ENCODE results near the gene PLK2.

- no peak for TF ChIP-seq ZNF146 (tag by site-specific recombination; IDR thresholded peaks at IDR 0.05)
- no peak for TF ChIP-seq ZNF660 (tag by site-specific recombination; IDR thresholded peaks at IDR 0.05)
- TF ChIP-seq, protein P1, sequence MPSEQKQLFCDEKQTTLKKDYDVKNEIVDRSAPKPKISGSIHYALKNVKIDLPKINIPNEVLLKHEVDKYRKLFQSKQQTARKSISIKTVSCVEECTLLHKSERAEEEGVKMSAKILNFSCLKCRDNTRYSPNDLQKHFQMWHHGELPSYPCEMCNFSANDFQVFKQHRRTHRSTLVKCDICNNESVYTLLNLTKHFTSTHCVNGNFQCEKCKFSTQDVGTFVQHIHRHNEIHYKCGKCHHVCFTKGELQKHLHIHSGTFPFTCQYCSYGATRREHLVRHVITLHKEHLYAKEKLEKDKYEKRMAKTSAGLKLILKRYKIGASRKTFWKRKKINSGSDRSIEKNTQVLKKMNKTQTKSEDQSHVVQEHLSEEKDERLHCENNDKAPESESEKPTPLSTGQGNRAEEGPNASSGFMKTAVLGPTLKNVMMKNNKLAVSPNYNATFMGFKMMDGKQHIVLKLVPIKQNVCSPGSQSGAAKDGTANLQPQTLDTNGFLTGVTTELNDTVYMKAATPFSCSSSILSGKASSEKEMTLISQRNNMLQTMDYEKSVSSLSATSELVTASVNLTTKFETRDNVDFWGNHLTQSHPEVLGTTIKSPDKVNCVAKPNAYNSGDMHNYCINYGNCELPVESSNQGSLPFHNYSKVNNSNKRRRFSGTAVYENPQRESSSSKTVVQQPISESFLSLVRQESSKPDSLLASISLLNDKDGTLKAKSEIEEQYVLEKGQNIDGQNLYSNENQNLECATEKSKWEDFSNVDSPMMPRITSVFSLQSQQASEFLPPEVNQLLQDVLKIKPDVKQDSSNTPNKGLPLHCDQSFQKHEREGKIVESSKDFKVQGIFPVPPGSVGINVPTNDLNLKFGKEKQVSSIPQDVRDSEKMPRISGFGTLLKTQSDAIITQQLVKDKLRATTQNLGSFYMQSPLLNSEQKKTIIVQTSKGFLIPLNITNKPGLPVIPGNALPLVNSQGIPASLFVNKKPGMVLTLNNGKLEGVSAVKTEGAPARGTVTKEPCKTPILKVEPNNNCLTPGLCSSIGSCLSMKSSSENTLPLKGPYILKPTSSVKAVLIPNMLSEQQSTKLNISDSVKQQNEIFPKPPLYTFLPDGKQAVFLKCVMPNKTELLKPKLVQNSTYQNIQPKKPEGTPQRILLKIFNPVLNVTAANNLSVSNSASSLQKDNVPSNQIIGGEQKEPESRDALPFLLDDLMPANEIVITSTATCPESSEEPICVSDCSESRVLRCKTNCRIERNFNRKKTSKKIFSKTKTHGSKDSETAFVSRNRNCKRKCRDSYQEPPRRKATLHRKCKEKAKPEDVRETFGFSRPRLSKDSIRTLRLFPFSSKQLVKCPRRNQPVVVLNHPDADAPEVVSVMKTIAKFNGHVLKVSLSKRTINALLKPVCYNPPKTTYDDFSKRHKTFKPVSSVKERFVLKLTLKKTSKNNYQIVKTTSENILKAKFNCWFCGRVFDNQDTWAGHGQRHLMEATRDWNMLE (tag by site-specific recombination; conservative IDR thresholded peaks at IDR 0.05; ENCODE audit: low read depth): no peak
- no peak for TF ChIP-seq ZNF121 (tag by site-specific recombination; IDR thresholded peaks at IDR 0.05)
- TF ChIP-seq BCL11A (tag by site-specific recombination; IDR thresholded peaks at IDR 0.05; ENCODE audit: low read depth): no peak
- TF ChIP-seq CTCF (tag by site-specific recombination; IDR thresholded peaks at IDR 0.05): no peak
- TF ChIP-seq SP7 (tag by site-specific recombination; IDR thresholded peaks at IDR 0.05): no peak
Measured at GRCh38 chr5:58507715-58508114, 47.8 kb upstream of the PLK2 start.

Measured in HEK293 (cell line).